ENCODE measurements around the gene GRB7.
"Not testable (repeated sequence)": the region's sequence is repeated elsewhere in the genome, so short reads cannot be mapped to it uniquely, and the experiment has no call there.

Gene GRB7

GRCh38 chr17:39709998-39710964, 27.5 kb upstream of the GRB7 start:
- DNase-seq (ENCODE audit: low spot score) = no peak

GRCh38 chr17:39711071-39711470, 26.7 kb upstream of the GRB7 start:
- not testable (repeated sequence) for DNase-seq (ENCODE audit: low spot score)

- no peak for DNase-seq (ENCODE audit: low spot score)
Observed at GRCh38 chr17:39711851-39712250, 25.9 kb upstream of the GRB7 start.

- DNase-seq (ENCODE audit: low spot score) = no peak
Observed at GRCh38 chr17:39714234-39714633, 23.5 kb upstream of the GRB7 start.

GRCh38 chr17:39715375-39716072, 22.2 kb upstream of the GRB7 start:
- DNase-seq (ENCODE audit: low spot score) = no peak

GRCh38 chr17:39716073-39716818, 21.5 kb upstream of the GRB7 start:
- no peak for DNase-seq (ENCODE audit: low spot score)

GRCh38 chr17:39716879-39717536, 20.7 kb upstream of the GRB7 start:
- no peak for DNase-seq (ENCODE audit: low spot score)

- no peak for DNase-seq (ENCODE audit: low spot score)
Observed at GRCh38 chr17:39717660-39718059, 20.1 kb upstream of the GRB7 start.

GRCh38 chr17:39719563-39720355, 18.0 kb upstream of the GRB7 start:
- no peak for DNase-seq (ENCODE audit: low spot score)

GRCh38 chr17:39722104-39722503, 15.6 kb upstream of the GRB7 start:
- no peak for DNase-seq (ENCODE audit: low spot score)

- DNase-seq (ENCODE audit: low spot score) = no peak
Observed at GRCh38 chr17:39722965-39723848, 14.5 kb upstream of the GRB7 start.

- no peak for DNase-seq (ENCODE audit: low spot score)
Observed at GRCh38 chr17:39724731-39725130, 13.0 kb upstream of the GRB7 start.

GRCh38 chr17:39725923-39726322, 11.8 kb upstream of the GRB7 start:
- not testable (repeated sequence) for DNase-seq (ENCODE audit: low spot score)

- DNase-seq (ENCODE audit: low spot score) = no peak
Observed at GRCh38 chr17:39726617-39727016, 11.1 kb upstream of the GRB7 start.

GRCh38 chr17:39727556-39727955, 10.2 kb upstream of the GRB7 start:
- no peak for DNase-seq (ENCODE audit: low spot score)

GRCh38 chr17:39729280-39729851, 8.4 kb upstream of the GRB7 start:
- DNase-seq (ENCODE audit: low spot score) = no peak

- peak; percentile 85 for DNase-seq (ENCODE audit: low spot score)
Observed at GRCh38 chr17:39730095-39730921, 7.4 kb upstream of the GRB7 start, which contains the start of gene MIEN1. Gene MIEN1 (minus strand): TSS chr17:39730532. CDS start chr17:39730495, 37 bp downstream.

- DNase-seq (ENCODE audit: low spot score) = no peak
Observed at GRCh38 chr17:39732586-39732985, 5.2 kb upstream of the GRB7 start.

GRCh38 chr17:39735882-39736281, 1.9 kb upstream of the GRB7 start:
- no peak for DNase-seq (ENCODE audit: low spot score)
